GM12873 (cell line): Measurements from ENCODE around the gene GMPPB.

Experiments used
- CTCF ChIP-seq: IDR thresholded peaks from 2 replicates; pipeline ENCODE4 v1.5.1; 2012; ENCODE audit warnings: low read depth, mild to moderate bottlenecking, moderate library complexity, low read length, control low read depth; ENCODE audit not compliant: insufficient read depth; ENCODE audit errors: missing control alignments

GMPPB gene

GRCh38 chr3:49716169-49716568 lies 7.6 kb downstream of the GMPPB start:
- TF ChIP-seq CTCF: no peak

DNA sequence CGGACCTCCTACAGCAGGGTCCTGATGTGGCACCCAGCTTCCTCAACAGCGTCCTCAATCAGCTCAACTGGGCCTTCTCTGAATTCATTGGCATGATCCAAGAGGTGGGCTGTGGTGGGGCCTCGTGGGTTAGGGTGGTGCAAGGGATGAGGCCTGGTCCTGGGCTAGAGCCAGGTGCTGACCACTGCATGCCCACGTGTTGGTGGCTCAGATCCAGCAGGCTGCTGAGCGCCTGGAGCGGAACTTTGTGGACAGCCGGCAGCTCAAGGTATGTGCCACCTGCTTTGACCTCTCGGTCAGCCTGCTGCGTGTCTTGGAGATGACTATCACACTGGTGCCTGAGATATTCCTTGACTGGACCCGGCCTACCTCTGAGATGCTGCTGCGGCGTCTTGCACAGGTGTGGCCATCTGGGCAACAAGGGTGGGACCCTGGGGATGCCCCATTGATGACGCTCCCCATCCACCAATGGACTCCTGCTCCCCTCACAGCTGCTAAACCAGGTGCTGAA lies 8.1 kb downstream of the GMPPB start:
- no peak for TF ChIP-seq CTCF

- TF ChIP-seq CTCF: no peak
Measured at GRCh38 chr3:49714728-49715550, 8.8 kb downstream of the GMPPB start.

DNA sequence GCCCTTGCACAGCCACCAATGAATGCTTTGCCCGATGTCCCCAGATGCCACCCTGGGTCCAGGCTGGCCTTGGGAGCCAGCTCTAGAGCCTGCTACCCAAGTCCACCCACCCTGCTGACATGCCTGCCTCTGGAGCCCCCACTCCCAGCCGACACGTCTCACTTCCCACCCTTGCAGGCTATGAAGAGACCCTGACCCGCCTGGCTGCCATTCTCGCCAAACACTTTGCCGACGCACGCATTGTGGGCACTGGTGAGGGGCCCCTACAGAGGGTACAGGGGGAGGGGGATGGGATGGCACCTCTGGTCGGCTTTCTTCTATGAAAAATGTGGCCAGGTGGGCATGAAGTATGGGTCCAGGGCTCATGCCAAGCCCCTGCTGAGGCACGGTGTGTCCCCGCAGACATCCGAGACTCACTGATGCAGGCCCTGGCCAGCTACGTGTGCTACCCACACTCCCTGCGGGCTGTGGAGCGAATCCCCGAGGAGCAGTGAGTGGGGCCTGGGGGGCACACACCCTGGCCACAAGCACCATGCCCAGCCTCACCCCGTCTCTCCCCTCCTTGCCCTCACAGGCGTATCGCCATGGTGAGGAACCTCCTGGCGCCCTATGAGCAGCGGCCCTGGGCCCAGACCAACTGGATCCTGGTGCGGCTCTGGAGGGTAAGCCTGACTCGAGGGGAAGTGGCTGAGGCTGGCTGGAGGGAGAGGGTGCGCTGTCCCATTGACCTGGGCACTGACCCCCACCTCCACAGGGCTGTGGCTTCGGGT lies 10.2 kb downstream of the GMPPB start:
- TF ChIP-seq CTCF: no peak

- TF ChIP-seq CTCF: no peak
Measured at GRCh38 chr3:49712631-49713317, 11.0 kb downstream of the GMPPB start.

DNA sequence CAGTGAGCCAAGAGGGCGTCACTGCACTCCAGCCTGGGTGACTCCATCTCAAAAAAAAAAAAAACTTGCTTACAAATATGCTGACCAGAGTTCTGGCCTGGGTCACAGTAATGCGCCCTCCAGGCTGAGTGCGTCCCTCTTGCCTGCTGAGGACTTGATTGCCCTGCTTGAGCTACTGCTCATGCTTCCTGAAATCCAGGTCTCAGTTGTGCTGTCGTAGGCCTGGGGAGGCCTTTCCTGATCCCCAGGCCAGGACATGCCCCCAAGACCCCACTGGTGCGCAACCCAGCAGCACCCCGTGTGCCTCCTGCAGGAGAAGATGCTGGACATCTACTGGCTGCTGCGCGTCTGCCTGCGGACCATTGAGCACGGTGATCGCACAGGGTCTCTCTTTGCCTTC lies 11.6 kb downstream of the GMPPB start:
- TF ChIP-seq CTCF: no peak

DNA sequence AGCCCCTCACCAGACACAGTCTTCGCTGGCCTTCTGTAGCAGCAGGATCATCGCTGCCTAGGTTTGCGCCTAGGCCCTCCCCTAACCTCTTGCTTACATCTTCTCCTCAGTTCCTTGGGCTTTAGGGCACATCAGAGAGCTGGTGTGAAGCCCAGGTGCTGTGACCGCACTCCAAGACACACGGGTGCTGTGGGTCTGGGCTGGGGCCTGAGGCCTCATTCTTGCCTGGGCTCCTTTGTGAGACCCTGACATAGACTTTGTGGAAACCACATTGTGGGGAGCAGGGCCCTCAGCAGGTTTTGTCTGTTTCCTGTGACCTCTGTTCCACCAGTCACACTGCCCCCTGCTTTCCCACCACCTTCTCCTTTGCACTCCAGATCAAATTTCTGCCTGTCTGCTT lies 12.3 kb downstream of the GMPPB start:
- no peak for TF ChIP-seq CTCF
